Measurements from ENCODE around the gene TARBP2.
A peak's percentile ranks its signal among the peaks of the same experiment; 100 is the strongest.

GRCh38 chr12:53451661-53452158, 49.4 kb upstream of the TARBP2 start, which contains the start of gene PCBP2:
- peak; percentile 99 for TF ChIP-seq CTCF (tag by site-specific recombination; IDR thresholded peaks at IDR 0.05)
- peak; percentile 77 for TF ChIP-seq ZBTB8A (tag by site-specific recombination; IDR thresholded peaks at IDR 0.05)

Measured in HEK293 (cell line).